T-cell (primary cell): ENCODE results near the gene ATPAF2. TPM values are rescaled to one million over a fixed set of nuclear protein-coding genes. Genes with fewer than 3 reads are reported as not detected.

ENCODE experiments used
- ATAC-seq, 4 experiments: fragments of 200-7000 bp in 3 of 4; fragments of 150-1000 bp in 1 of 4; cut with Tn5 transposase; replicated peaks in 1 of 4; 1 replicate in 3 of 4; 2 replicates in 1 of 4; pipeline ENCODE4 v1.10.0; 2021; ENCODE audit warnings: moderate library complexity in 3 of 4, mild to moderate bottlenecking in 2 of 4, moderate number of reproducible peaks in 1 of 4
- CTCF ChIA-PET, 2 donors: fragments of 300-600 bp; sonication (Branson Sonifier 250); formaldehyde crosslinking; loops; one replicate each; lab custom pipeline; 2022; ENCODE audit warnings: antibody characterized with exemption in 2 of 2; lab: Charles Lee
- POLR2A ChIA-PET, 2 donors: fragments of 300-600 bp; sonication (Branson Sonifier 250); formaldehyde crosslinking; loops; one replicate each; lab custom pipeline; 2022; ENCODE audit warnings: antibody characterized with exemption in 2 of 2; lab: Charles Lee
- DNase-seq, 35 experiments: peaks; one replicate each; pipeline versions ENCODE4 v3.0.0 to v3.0.0-alpha.2; 2013 to 2023
- H3K27ac ChIP-seq: one replicate; pipeline ENCODE4 v1.5.1; 2013; ENCODE audit warnings: low read length
- H3K27me3 ChIP-seq, 2 experiments: replicated peaks in 1 of 2; 1 replicate in 1 of 2; 2 replicates in 1 of 2; pipeline versions ENCODE4 v1.6.1 to v1.7.0; 2013; ENCODE audit warnings: low read length in 1 of 2, mixed read lengths in 1 of 2; ENCODE audit not compliant: control insufficient read depth in 2 of 2, insufficient read depth in 2 of 2; ENCODE audit errors: extremely low read depth in 1 of 2
- H3K36me3 ChIP-seq, 2 donors: 1 replicate in 1 of 2; 2 replicates in 1 of 2; pipeline versions ENCODE4 v1.6.1 to v1.7.0; 2013; ENCODE audit warnings: low read length in 1 of 2; ENCODE audit not compliant: control insufficient read depth in 2 of 2, insufficient read depth in 1 of 2; ENCODE audit errors: extremely low read depth in 1 of 2
- H3K4me1 ChIP-seq, 2 experiments: 1 replicate in 1 of 2; 2 replicates in 1 of 2; pipeline versions ENCODE4 v1.6.1 to v1.7.0; 2013; ENCODE audit warnings: low read length in 2 of 2, mixed read lengths in 1 of 2; ENCODE audit not compliant: insufficient read depth in 2 of 2, control insufficient read depth in 1 of 2; ENCODE audit errors: extremely low read depth in 1 of 2
- H3K4me3 ChIP-seq, 2 donors: 1 replicate in 1 of 2; 2 replicates in 1 of 2; pipeline versions ENCODE4 v1.5.1 to v1.7.0; 2013; ENCODE audit warnings: mild to moderate bottlenecking in 2 of 2, low read length in 1 of 2, moderate library complexity in 1 of 2; ENCODE audit not compliant: control insufficient read depth in 1 of 2; ENCODE audit errors: extremely low read depth in 1 of 2
- H3K9me3 ChIP-seq: 2 replicates; pipeline ENCODE4 v1.7.0; 2013
- H3K27ac Mint-ChIP-seq, 2 donors: one replicate each; pipeline ENCODE4 v1.8.0; 2020 to 2021; ENCODE audit warnings: mild to moderate bottlenecking in 2 of 2, mixed read lengths in 2 of 2
- H3K27me3 Mint-ChIP-seq, 2 donors: one replicate each; pipeline ENCODE4 v1.8.0; 2021 to 2022; ENCODE audit warnings: mixed read lengths in 2 of 2
- H3K36me3 Mint-ChIP-seq: one replicate; pipeline ENCODE4 v1.8.0; 2021; ENCODE audit warnings: mixed read lengths
- H3K4me1 Mint-ChIP-seq, 3 donors: one replicate each; pipeline ENCODE4 v1.8.0; 2020 to 2022; ENCODE audit warnings: mixed read lengths in 3 of 3, mild to moderate bottlenecking in 1 of 3
- H3K4me3 Mint-ChIP-seq, 3 donors: one replicate each; pipeline ENCODE4 v1.8.0; 2020 to 2022; ENCODE audit warnings: mild to moderate bottlenecking in 3 of 3, mixed read lengths in 3 of 3, moderate library complexity in 3 of 3
- H3K9me3 Mint-ChIP-seq, 3 donors: one replicate each; pipeline ENCODE4 v1.8.0; 2020 to 2022; ENCODE audit warnings: mixed read lengths in 3 of 3
- WGBS: methylation state at CpG from one replicate; pipeline ENCODE4 v1.1.5; 2013; ENCODE audit warnings: missing lambda C conversion rate; ENCODE audit not compliant: insufficient coverage; 5-methylcytosine and 5-hydroxymethylcytosine counted together
- total RNA-seq, 35 experiments: library from RNA in 6 of 35; stranded (reverse) in 6 of 35; fragments of 120-200 nt in 1 of 35; gene quantifications; one replicate each; pipeline versions ENCODE4 v1.2.1 to v1.2.4 and lab custom pipeline; 2013 to 2026

The ATPAF2 gene
- total RNA-seq, 5 donors from 2014 or later (not counting 1 experiment from before 2014, with no cell fraction given): 23.6 to 32.9 (median 27.7) TPM

DNA sequence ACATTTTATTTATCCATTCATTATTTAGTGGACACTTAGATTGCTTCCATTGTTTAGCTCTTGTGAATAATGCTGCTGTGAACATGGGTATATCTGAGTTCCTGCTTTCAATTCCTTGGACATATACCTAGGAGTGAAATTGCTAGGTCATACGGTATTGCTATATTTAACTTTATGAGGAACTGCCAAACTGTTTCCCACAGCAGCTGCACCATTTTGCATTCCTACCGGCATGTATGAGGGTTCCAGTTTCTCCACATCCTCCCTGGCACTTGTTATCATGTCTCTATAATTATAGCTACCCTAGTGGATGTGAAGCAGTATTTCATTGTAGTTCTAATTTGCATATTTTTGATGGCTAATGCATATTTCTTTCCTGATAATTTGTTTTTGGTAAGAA is 25.1 kb upstream of the ATPAF2 start:
- Histone ChIP-seq H3K4me1 (no peaks in the 10 kb centered on the region), H3K4me3 (no peak overlapping the region), H3K27me3 (no peaks in the 10 kb centered on the region), H3K36me3 (peaks cover 23 to 40% of the 10 kb centered on the region in 2 donors), H3K9me3 (no peaks in the 10 kb centered on the region), H3K27ac (no peak overlapping the region)
- ChIA-PET POLR2A (interaction anchor here in 1 of 2 donors (0.6 kb wide), 1 partner anchor 37 kb away, joined by 3 read pairs; no protein-coding TSS in a partner anchor), CTCF (no interaction called here)
- WGBS: no CpG with 5 or more reads among the region's 2 CpGs
- Mint-ChIP-seq H3K27ac (no peak overlapping the region), H3K27me3 (no peaks in the 10 kb centered on the region), H3K36me3 (peaks cover 41% of the 10 kb centered on the region), H3K4me1 (no peaks in the 10 kb centered on the region), H3K4me3 (no peak overlapping the region), H3K9me3 (no peaks in the 10 kb centered on the region)
- DNase-seq: no peak
- ATAC-seq: no peak

DNA sequence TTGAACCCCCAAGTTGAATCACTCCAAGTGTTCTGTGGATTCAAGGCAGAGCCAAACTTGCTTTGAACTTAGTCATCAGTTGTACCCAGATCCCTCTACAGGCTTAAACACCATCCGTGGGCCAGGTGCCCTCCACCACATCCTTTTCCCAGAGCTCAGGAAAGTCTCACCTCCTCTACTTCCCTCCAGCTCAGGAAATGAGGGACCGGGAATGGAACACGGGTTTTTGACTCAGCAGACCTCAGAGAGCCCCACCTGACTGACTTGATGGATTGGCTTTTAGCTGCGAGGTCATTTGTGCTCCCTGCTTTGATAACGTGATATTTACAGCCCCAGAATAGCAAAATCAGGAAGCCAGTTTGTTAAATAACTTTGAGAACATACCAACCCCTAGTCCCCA is 20.3 kb upstream of the ATPAF2 start:
- Histone ChIP-seq H3K27ac (no peak overlapping the region), H3K9me3 (no peaks in the 10 kb centered on the region), H3K27me3 (no peaks in the 10 kb centered on the region), H3K4me1 (no peaks in the 10 kb centered on the region), H3K36me3 (peaks cover 23 to 59% of the 10 kb centered on the region in 2 donors), H3K4me3 (no peak overlapping the region)
- no peaks in the 10 kb centered on the region for H3K4me1 Mint-ChIP-seq
- H3K9me3 Mint-ChIP-seq: no peaks in the 10 kb centered on the region
- H3K4me3 Mint-ChIP-seq: no peak overlapping the region
- DNase-seq (no peak), ATAC-seq (no peak)
- ChIA-PET CTCF (no interaction called here), POLR2A (interaction anchor here in 1 of 2 donors (0.6 kb wide), 1 partner anchor 15 kb away, joined by 3 read pairs; no protein-coding TSS in a partner anchor)
- H3K27me3 Mint-ChIP-seq: no peaks in the 10 kb centered on the region
- H3K27ac Mint-ChIP-seq: no peak overlapping the region
- H3K36me3 Mint-ChIP-seq: peaks cover 47% of the 10 kb centered on the region
- WGBS: 71% methylated on average over 4 of the region's 5 CpGs

DNA sequence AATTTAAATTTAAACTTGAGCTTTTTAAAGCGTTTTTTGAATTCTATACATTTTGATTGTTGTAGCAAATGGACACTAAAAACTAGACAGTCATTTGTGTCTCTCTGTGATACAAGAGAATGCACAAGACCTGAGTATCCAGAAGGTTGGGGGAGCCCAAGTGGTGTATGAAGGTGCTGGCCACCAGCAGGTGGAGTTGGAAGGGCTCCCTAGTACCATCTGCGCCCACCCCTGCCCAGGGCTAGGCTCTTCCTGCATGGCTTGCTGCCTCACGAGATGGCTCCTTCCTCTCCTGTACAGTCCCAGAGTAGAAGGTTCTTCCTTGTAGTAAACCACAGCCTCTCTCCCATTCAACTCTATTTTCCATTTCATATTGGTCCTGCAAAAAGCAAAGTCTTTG is 17.2 kb upstream of the ATPAF2 start:
- no peak for ATAC-seq
- Histone ChIP-seq H3K4me1 (no peaks in the 10 kb centered on the region), H3K27ac (no peak overlapping the region), H3K27me3 (no peaks in the 10 kb centered on the region), H3K9me3 (no peaks in the 10 kb centered on the region), H3K36me3 (peaks cover 15 to 53% of the 10 kb centered on the region in 2 donors), H3K4me3 (no peak overlapping the region)
- no peaks in the 10 kb centered on the region for H3K27me3 Mint-ChIP-seq
- 69% methylated on average over 3 of the region's 3 CpGs for WGBS
- DNase-seq: no peak
- peaks cover 38% of the 10 kb centered on the region for H3K36me3 Mint-ChIP-seq
- no peaks in the 10 kb centered on the region for H3K4me1 Mint-ChIP-seq
- no peaks in the 10 kb centered on the region for H3K9me3 Mint-ChIP-seq
- ChIA-PET POLR2A (no interaction called here), CTCF (no interaction called here)
- no peak overlapping the region for H3K27ac Mint-ChIP-seq
- H3K4me3 Mint-ChIP-seq: no peak overlapping the region

DNA sequence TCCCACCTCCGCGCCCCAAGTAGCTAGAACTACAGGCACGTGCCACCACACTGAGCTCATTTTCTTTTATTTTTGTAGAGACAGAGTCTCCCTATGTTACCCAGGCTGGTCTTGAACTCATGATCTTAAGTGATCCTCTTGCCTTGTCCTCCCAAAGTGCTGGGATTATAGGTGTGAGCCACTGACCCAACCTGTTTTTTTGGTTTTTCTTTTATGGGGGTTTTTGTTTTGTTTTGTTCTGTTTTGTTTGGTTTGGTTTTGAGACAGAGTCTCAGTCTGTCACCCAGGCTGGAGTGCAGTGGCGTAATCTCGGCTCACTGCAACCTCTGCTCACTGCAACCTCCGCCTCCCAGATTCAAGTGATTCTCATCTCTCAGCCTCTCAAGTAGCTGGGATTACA is 16.6 kb upstream of the ATPAF2 start:
- Histone ChIP-seq H3K4me3 (no peak overlapping the region), H3K27ac (no peak overlapping the region), H3K9me3 (no peaks in the 10 kb centered on the region), H3K4me1 (no peaks in the 10 kb centered on the region), H3K27me3 (no peaks in the 10 kb centered on the region), H3K36me3 (peaks cover 15 to 50% of the 10 kb centered on the region in 2 donors)
- H3K4me1 Mint-ChIP-seq: no peaks in the 10 kb centered on the region
- H3K36me3 Mint-ChIP-seq: peaks cover 38% of the 10 kb centered on the region
- no CpG with 5 or more reads among the region's 6 CpGs for WGBS
- CTCF ChIA-PET: no interaction called here
- no peaks in the 10 kb centered on the region for H3K9me3 Mint-ChIP-seq
- H3K27ac Mint-ChIP-seq: no peak overlapping the region
- ATAC-seq (no peak), DNase-seq (no peak)
- H3K27me3 Mint-ChIP-seq: no peaks in the 10 kb centered on the region
- no peak overlapping the region for H3K4me3 Mint-ChIP-seq
- POLR2A ChIA-PET: interaction anchor here in 1 of 2 donors (0.6 kb wide), 1 partner anchor 158 kb away, joined by 13 read pairs; no protein-coding TSS in a partner anchor

DNA sequence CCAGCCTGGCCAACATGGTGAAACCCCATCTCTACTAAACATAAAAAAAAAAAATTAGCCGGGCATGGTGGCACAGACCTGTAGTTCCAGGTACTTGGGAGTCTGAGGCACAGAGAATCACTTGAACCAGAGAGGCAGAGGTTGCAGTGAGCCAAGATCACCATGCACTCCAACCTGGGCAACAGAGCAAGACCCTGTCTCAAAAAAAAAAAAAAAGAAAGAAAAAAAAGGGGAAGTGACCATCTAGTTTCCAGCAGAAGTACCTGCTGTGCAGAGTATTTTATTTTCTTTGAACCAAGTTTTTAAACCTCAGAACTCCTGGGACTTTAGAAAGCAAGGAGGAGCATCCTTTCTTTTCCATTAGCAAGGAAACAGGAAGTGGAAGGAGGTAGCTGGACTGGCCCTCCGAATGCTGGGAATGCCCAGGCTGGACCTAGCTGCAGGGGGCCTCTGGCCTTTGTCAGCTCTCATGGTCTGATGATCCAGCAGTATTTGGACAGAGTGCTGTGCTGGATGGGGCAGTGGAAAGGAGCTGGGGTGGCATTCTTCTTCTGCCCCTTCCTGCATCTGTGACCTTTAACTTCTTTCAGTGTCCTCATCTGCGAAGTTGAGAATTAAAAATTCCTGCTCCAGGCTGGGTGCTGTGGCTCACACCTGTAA is 6.9 kb upstream of the ATPAF2 start:
- Mint-ChIP-seq H3K4me1 (peaks cover 22 to 25% (median 24%) of the 10 kb centered on the region in 3 donors), H3K36me3 (peaks cover 16% of the 10 kb centered on the region), H3K9me3 (no peaks in the 10 kb centered on the region), H3K4me3 (no peak overlapping the region), H3K27ac (no peak overlapping the region), H3K27me3 (no peaks in the 10 kb centered on the region)
- WGBS: 100% methylated on average over 1 of the region's 3 CpGs
- Histone ChIP-seq H3K27me3 (no peaks in the 10 kb centered on the region), H3K4me3 (no peak overlapping the region), H3K36me3 (peaks cover 0 to 18% of the 10 kb centered on the region in 2 donors), H3K9me3 (no peaks in the 10 kb centered on the region), H3K27ac (no peak overlapping the region), H3K4me1 (peaks cover 0 to 8% of the 10 kb centered on the region in 2 experiments)
- ATAC-seq: no peak
- ChIA-PET POLR2A (no interaction called here), CTCF (interaction anchor here in 1 of 2 donors (1.1 kb wide), 1 partner anchor 22 kb away, joined by 4 read pairs; no protein-coding TSS in a partner anchor)
- DNase-seq: no peak

DNA sequence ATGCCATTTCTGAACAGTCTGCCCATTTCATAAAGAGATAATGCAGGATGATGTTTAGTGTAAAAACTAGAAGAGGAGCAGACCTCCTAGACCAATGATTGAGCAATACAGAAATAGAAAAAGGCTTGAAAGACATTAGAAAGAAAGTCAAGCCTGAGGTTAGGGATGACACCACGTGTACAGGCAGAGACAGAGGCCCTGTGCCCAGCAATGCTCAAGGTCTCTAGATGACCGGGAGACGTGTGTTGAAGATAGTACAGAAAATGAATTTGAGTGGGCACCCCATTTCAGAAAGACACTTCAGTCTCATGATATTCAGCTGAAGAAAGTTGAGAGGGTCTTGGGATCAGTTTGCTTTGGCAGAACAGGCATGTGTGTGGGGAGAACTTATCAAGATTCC is 5.6 kb upstream of the ATPAF2 start:
- no peak for ATAC-seq
- no peak for DNase-seq

More for the DNA sequence above, 5.6 kb upstream of the ATPAF2 start:
- no peak overlapping the region for H3K4me3 Mint-ChIP-seq
- H3K27ac Mint-ChIP-seq: no peak overlapping the region
- peaks cover 0 to 18% of the 10 kb centered on the region in 2 donors for H3K36me3 ChIP-seq
- H3K4me1 ChIP-seq: peaks cover 6 to 19% of the 10 kb centered on the region in 2 experiments
- H3K9me3 Mint-ChIP-seq: no peaks in the 10 kb centered on the region
- no peaks in the 10 kb centered on the region for H3K9me3 ChIP-seq
- no peaks in the 10 kb centered on the region for H3K27me3 Mint-ChIP-seq
- POLR2A ChIA-PET: no interaction called here
- CTCF ChIA-PET: no interaction called here
- no peaks in the 10 kb centered on the region for H3K27me3 ChIP-seq
- no peak overlapping the region for H3K27ac ChIP-seq
- H3K4me1 Mint-ChIP-seq: peaks cover 31 to 33% (median 33%) of the 10 kb centered on the region in 3 donors
- 100% methylated on average over 1 of the region's 3 CpGs for WGBS
- H3K4me3 ChIP-seq: no peak overlapping the region
- peaks cover 12% of the 10 kb centered on the region for H3K36me3 Mint-ChIP-seq
